Endothelial cell of umbilical vein (primary cell): ENCODE data around the gene SCYGR7. TPM values are rescaled to one million over a fixed set of nuclear protein-coding genes. Genes with fewer than 3 reads are reported as not detected.

Experiments
- BruUV-seq: library from RNA; stranded (reverse); fragments of 400-500 nt; replicated peaks from 2 replicates; lab custom pipeline; 2021; lab: Mats Ljungman, UMichigan
- CTCF ChIA-PET: fragments of 300-600, 350-600 bp; sonication (Branson Sonifier 250); formaldehyde crosslinking; loops from one replicate; lab custom pipeline; 2021; ENCODE audit warnings: antibody characterized with exemption, inconsistent platforms; lab: Charles Lee
- POLR2A ChIA-PET: fragments of 300-600, 350-600 bp; sonication (Branson Sonifier 250); formaldehyde crosslinking; loops from one replicate; lab custom pipeline; 2021; ENCODE audit warnings: antibody characterized with exemption, inconsistent platforms; lab: Charles Lee
- DNase-seq: peaks from one replicate; pipeline ENCODE4 v3.0.0-alpha.2; 2011; ENCODE audit warnings: low read depth, low spot score
- FAIRE-seq: peaks from 2 replicates; lab custom pipeline; 2011; peaks lifted over from hg19 to GRCh38; lab: Jason Lieb, UNC
- H2AFZ ChIP-seq: 2 replicates; pipeline ENCODE4 v1.6.0; 2012; ENCODE audit warnings: low read depth, low read length, control low read depth, inconsistent platforms
- H3K27ac ChIP-seq: 2 replicates; pipeline ENCODE4 v1.5.1; 2011; ENCODE audit warnings: low read depth, mild to moderate bottlenecking, control low read depth, low read length, moderate library complexity; ENCODE audit not compliant: insufficient read depth
- H3K27me3 ChIP-seq, 2 experiments: 2 replicates each; pipeline versions ENCODE4 v1.6.0 to v1.6.1; 2011; ENCODE audit warnings: low read length in 2 of 2, mixed read lengths in 1 of 2; ENCODE audit not compliant: control insufficient read depth in 2 of 2, insufficient read depth in 2 of 2
- H3K36me3 ChIP-seq, 2 experiments: 2 replicates in 1 of 2; 3 replicates in 1 of 2; pipeline ENCODE4 v1.5.1; 2011; ENCODE audit warnings: low read length in 2 of 2, mild to moderate bottlenecking in 1 of 2, moderate library complexity in 1 of 2; ENCODE audit not compliant: control insufficient read depth in 2 of 2, insufficient read depth in 2 of 2; ENCODE audit errors: extremely low read depth in 1 of 2
- H3K4me1 ChIP-seq: 3 replicates; pipeline ENCODE4 v1.5.1; 2011; ENCODE audit warnings: mild to moderate bottlenecking, low read length; ENCODE audit not compliant: control insufficient read depth, insufficient read depth; ENCODE audit errors: extremely low read depth
- H3K4me2 ChIP-seq: 2 replicates; pipeline ENCODE4 v1.6.1; 2011; ENCODE audit warnings: low read length, control low read depth, mixed read lengths; ENCODE audit not compliant: insufficient read depth
- H3K4me3 ChIP-seq, 3 experiments: fragments of 200-600 bp in 1 of 3; sonication (generic), shearing (Covaris generic) in 1 of 3; replicated peaks in 1 of 3; 2 replicates each; pipeline ENCODE4 v1.5.1; 2011 to 2016; ENCODE audit warnings: control low read depth in 3 of 3, low read length in 3 of 3, mild to moderate bottlenecking in 2 of 3, inconsistent platforms in 1 of 3, low read depth in 1 of 3, moderate library complexity in 1 of 3; ENCODE audit not compliant: insufficient read depth in 1 of 3
- H3K79me2 ChIP-seq: 2 replicates; pipeline ENCODE4 v1.6.0; 2012; ENCODE audit warnings: low read length, inconsistent platforms; ENCODE audit not compliant: control insufficient read depth, insufficient read depth
- H3K9ac ChIP-seq: replicated peaks from 2 replicates; pipeline ENCODE3; 2011; ENCODE audit warnings: low read length, control low read depth; ENCODE audit not compliant: insufficient read depth; ENCODE audit errors: extremely low read depth
- H3K9me1 ChIP-seq: replicated peaks from 3 replicates; pipeline ENCODE4 v1.6.0; 2011; ENCODE audit warnings: mild to moderate bottlenecking, low read length; ENCODE audit not compliant: control insufficient read depth, insufficient read depth; ENCODE audit errors: extremely low read depth
- H3K9me3 ChIP-seq: replicated peaks from 2 replicates; pipeline ENCODE4 v1.5.1; 2012; ENCODE audit warnings: low read length, inconsistent platforms; ENCODE audit not compliant: control insufficient read depth, insufficient read depth
- H4K20me1 ChIP-seq: replicated peaks from 2 replicates; pipeline ENCODE3; 2011; ENCODE audit warnings: mild to moderate bottlenecking, low read length; ENCODE audit not compliant: control insufficient read depth, insufficient read depth; ENCODE audit errors: extremely low read depth
- CTCF ChIP-seq, 2 donors: IDR thresholded peaks; 1 replicate in 1 of 2; 2 replicates in 1 of 2; pipeline ENCODE4 v1.5.1; 2011; ENCODE audit warnings: low read length in 2 of 2, mild to moderate bottlenecking in 2 of 2, moderate library complexity in 2 of 2, control low read depth in 1 of 2, inconsistent platforms in 1 of 2, low read depth in 1 of 2; ENCODE audit not compliant: insufficient read depth in 1 of 2; ENCODE audit errors: extremely low read depth in 1 of 2
- EZH2 ChIP-seq: IDR thresholded peaks from 2 replicates; pipeline ENCODE4 v1.6.1; 2012; ENCODE audit warnings: borderline replicate concordance, low read depth, mild to moderate bottlenecking, moderate library complexity, low read length, inconsistent platforms; ENCODE audit not compliant: severe bottlenecking
- FOS ChIP-seq: IDR thresholded peaks from 2 replicates; pipeline ENCODE4 v1.6.1; 2011; ENCODE audit warnings: mild to moderate bottlenecking, low read length, moderate library complexity, borderline replicate concordance; ENCODE audit not compliant: insufficient read depth
- GATA2 ChIP-seq: IDR thresholded peaks from 2 replicates; pipeline ENCODE4 v1.7.0; 2011; ENCODE audit warnings: low read depth, mild to moderate bottlenecking, moderate library complexity, mixed read lengths, low read length; ENCODE audit not compliant: insufficient read length, insufficient read depth
- JUN ChIP-seq: IDR thresholded peaks from 2 replicates; pipeline ENCODE4 v1.6.1; 2011; ENCODE audit warnings: borderline replicate concordance, low read depth; ENCODE audit not compliant: insufficient read length, insufficient read depth
- MYC ChIP-seq: IDR thresholded peaks from one replicate; pipeline ENCODE4 v1.6.1; 2011; ENCODE audit warnings: mild to moderate bottlenecking, low read depth, low read length
- POLR2A ChIP-seq: IDR thresholded peaks from 2 replicates; pipeline ENCODE4 v1.6.1; 2012; ENCODE audit warnings: low read depth, mild to moderate bottlenecking, control low read depth, low read length
- POLR2AphosphoS5 ChIP-seq: IDR thresholded peaks from 2 replicates; pipeline ENCODE4 v1.6.1; 2012; ENCODE audit warnings: low read depth, mild to moderate bottlenecking, control low read depth, low read length, moderate library complexity; ENCODE audit not compliant: insufficient read depth
- dilution Hi-C: fragments of 300-500 bp; cut with MboI; formaldehyde crosslinking; loops from one replicate; pipeline ENCODE4 v1.15.0; 2019; ENCODE audit warnings: low sequenced_read_pairs; ENCODE audit not compliant: extremely low pct_ligation_motif_present
- intact Hi-C: fragments of 100-400 bp; cut with micrococcal nuclease; formaldehyde crosslinking; loops from one replicate; pipeline ENCODE4 v1.10.0; 2022
- polyA plus RNA-seq, 4 experiments: library from polyadenylated mRNA; depleted of rRNA in 3 of 4; stranded (reverse) in 3 of 4; unstranded in 1 of 4; fragments of >200 nt; gene quantifications; 2 replicates each; pipeline versions ENCODE4 v1.2.1 to v1.2.3, GENCODE V29; 2011 to 2012; ENCODE audit warnings: missing spikeins in 1 of 4
- total RNA-seq: library from RNA; stranded (reverse); gene quantifications from 2 replicates; pipeline ENCODE4 v1.2.3, GENCODE V29; 2021
- TF ChIP-seq, protein P1 (sequence below): IDR thresholded peaks from 2 replicates; pipeline ENCODE4 v1.6.1; 2011; ENCODE audit not compliant: insufficient read depth, insufficient read length

Gene SCYGR7
- total and polyA plus RNA-seq, 2 donors (not counting 3 experiments of a cell fraction or from before 2014, with no cell fraction given): not detected

DNA sequence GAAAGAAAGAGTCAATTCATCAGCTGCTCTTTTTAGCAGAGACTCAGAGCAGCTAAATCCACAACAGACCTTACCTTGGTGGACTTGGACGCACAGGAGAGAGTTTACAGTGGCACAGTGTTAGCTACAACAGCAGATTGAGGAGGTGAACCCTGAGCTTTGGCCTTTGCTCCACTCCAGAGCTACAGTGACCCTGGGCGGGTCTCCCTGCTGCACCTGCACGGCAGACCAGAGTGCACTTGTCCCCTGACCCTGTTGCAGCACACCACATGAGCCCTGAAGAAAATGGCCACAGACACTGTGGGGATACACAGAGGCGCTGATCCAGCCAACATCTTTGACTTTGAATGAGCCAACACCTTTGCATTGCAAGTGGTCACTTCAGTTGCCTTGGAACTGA lies 21.3 kb upstream of the SCYGR7 start:
- H3K9ac ChIP-seq: no peak overlapping the region
- ChIA-PET CTCF (interaction anchor here (1.6 kb wide), 1 partner anchor 10 kb away, joined by 4 read pairs; no protein-coding TSS in a partner anchor), POLR2A (no interaction called here)
- H3K36me3 ChIP-seq: no peaks in the 10 kb centered on the region
- no TSS peak for BruUV-seq
- H2AFZ ChIP-seq: no peak overlapping the region
- H3K4me3 ChIP-seq: no peak overlapping the region
- TF ChIP-seq POLR2AphosphoS5 (no peak), FOS (no peak), EZH2 (no peak), CTCF (IDR thresholded peaks at IDR 0.05; ENCODE audit: extremely low read depth in 1 of 2, insufficient read depth in 1 of 2, low read depth in 1 of 2, low read length in 2 of 2) (no peak)
- no peaks in the 10 kb centered on the region for H4K20me1 ChIP-seq
- H3K4me2 ChIP-seq: no peak overlapping the region
- dilution Hi-C loops (no loop called here), intact Hi-C loops (no loop called here)
- DNase-seq (no peak), FAIRE-seq (no peak)
- H3K27me3 ChIP-seq: no peaks in the 10 kb centered on the region
- H3K27ac ChIP-seq: no peak overlapping the region
- H3K4me1 ChIP-seq: no peaks in the 10 kb centered on the region
- no peaks in the 10 kb centered on the region for H3K9me3 ChIP-seq
- no peaks in the 10 kb centered on the region for H3K79me2 ChIP-seq
- no peaks in the 10 kb centered on the region for H3K9me1 ChIP-seq

DNA sequence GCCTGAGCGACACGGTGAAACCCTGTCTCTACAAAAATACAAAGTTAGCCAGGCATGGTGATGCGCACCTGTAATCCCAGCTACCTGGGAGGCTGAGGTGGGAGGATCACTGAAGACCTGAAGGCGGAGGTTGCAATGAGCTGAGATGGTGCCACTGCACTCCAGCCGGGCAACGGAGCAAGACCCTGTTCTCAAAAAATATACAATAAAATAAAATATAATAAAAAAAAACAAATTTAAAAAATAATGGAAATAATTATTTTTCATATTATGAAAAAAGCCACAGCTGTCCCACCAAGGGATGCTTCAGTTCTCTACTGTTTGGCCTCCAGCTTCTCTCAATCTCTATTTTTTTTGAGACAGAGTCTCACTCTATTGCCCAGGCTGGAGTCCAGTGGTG lies 20.7 kb upstream of the SCYGR7 start:
- H3K4me1 ChIP-seq: no peaks in the 10 kb centered on the region
- no peak overlapping the region for H3K4me2 ChIP-seq
- H2AFZ ChIP-seq: no peak overlapping the region
- no peaks in the 10 kb centered on the region for H3K9me3 ChIP-seq
- intact Hi-C loops (no loop called here), dilution Hi-C loops (no loop called here)
- H3K9ac ChIP-seq: no peak overlapping the region
- H3K27me3 ChIP-seq: no peaks in the 10 kb centered on the region
- DNase-seq (no peak), FAIRE-seq (no peak)
- POLR2A ChIA-PET: no interaction called here
- H4K20me1 ChIP-seq: no peaks in the 10 kb centered on the region
- BruUV-seq: no TSS peak
- no peaks in the 10 kb centered on the region for H3K9me1 ChIP-seq
- no peaks in the 10 kb centered on the region for H3K36me3 ChIP-seq
- H3K79me2 ChIP-seq: no peaks in the 10 kb centered on the region
- no peak overlapping the region for H3K27ac ChIP-seq
- CTCF ChIA-PET: interaction anchor here (1.6 kb wide), 1 partner anchor 10 kb away, joined by 4 read pairs; no protein-coding TSS in a partner anchor
- TF ChIP-seq POLR2A: no peak
- no peak for TF ChIP-seq POLR2AphosphoS5
- TF ChIP-seq, protein P1, sequence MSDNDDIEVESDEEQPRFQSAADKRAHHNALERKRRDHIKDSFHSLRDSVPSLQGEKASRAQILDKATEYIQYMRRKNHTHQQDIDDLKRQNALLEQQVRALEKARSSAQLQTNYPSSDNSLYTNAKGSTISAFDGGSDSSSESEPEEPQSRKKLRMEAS: no peak
- no peak for TF ChIP-seq MYC
- TF ChIP-seq GATA2: no peak
- no peak for TF ChIP-seq CTCF (IDR thresholded peaks at IDR 0.05; ENCODE audit: extremely low read depth in 1 of 2, insufficient read depth in 1 of 2, low read depth in 1 of 2, low read length in 2 of 2)
- TF ChIP-seq FOS: no peak
- no peak for TF ChIP-seq EZH2
- TF ChIP-seq JUN: no peak
- H3K4me3 ChIP-seq: no peak overlapping the region
